ENCODE data around the gene TLL1.

TLL1 gene

GRCh38 chr4:165872461-165873297, at the start of gene TLL1:
TSS of gene TLL1 (plus strand) at chr4:165873237. CDS start at chr4:165873905, 668 bp downstream.
- no peak for DNase-seq (ENCODE audit: low read depth in 2 of 2)

- DNase-seq (ENCODE audit: low read depth in 2 of 2): no peak
Measured at GRCh38 chr4:165826166-165826565, 46.9 kb upstream of the TLL1 start.

GRCh38 chr4:165827018-165827417, 46.0 kb upstream of the TLL1 start:
- no peak for DNase-seq (ENCODE audit: low read depth in 2 of 2)

- no peak for DNase-seq (ENCODE audit: low read depth in 2 of 2)
Measured at GRCh38 chr4:165828928-165829327, 44.1 kb upstream of the TLL1 start.

- no peak for DNase-seq (ENCODE audit: low read depth in 2 of 2)
Measured at GRCh38 chr4:165834116-165834515, 38.9 kb upstream of the TLL1 start.

GRCh38 chr4:165838575-165838974, 34.5 kb upstream of the TLL1 start:
- no peak for DNase-seq (ENCODE audit: low read depth in 2 of 2)

GRCh38 chr4:165839615-165840333, 33.3 kb upstream of the TLL1 start:
- no peak for DNase-seq (ENCODE audit: low read depth in 2 of 2)

GRCh38 chr4:165842684-165843083, 30.4 kb upstream of the TLL1 start:
- DNase-seq (ENCODE audit: low read depth in 2 of 2): no peak

GRCh38 chr4:165844161-165844560, 28.9 kb upstream of the TLL1 start:
- DNase-seq (ENCODE audit: low read depth in 2 of 2): no peak

- no peak for DNase-seq (ENCODE audit: low read depth in 2 of 2)
Measured at GRCh38 chr4:165851256-165851655, 21.8 kb upstream of the TLL1 start.

GRCh38 chr4:165855191-165855590, 17.8 kb upstream of the TLL1 start:
- no peak for DNase-seq (ENCODE audit: low read depth in 2 of 2)

GRCh38 chr4:165861363-165861762, 11.7 kb upstream of the TLL1 start:
- DNase-seq (ENCODE audit: low read depth in 2 of 2): no peak

GRCh38 chr4:165864271-165864670, 8.8 kb upstream of the TLL1 start:
- DNase-seq (ENCODE audit: low read depth in 2 of 2): no peak

GRCh38 chr4:165866019-165866650, 6.9 kb upstream of the TLL1 start:
- no peak for DNase-seq (ENCODE audit: low read depth in 2 of 2)

GRCh38 chr4:165867961-165868360, 5.1 kb upstream of the TLL1 start:
- DNase-seq (ENCODE audit: low read depth in 2 of 2): no peak

- DNase-seq (ENCODE audit: low read depth in 2 of 2): no peak
Measured at GRCh38 chr4:165873298-165874071, 448 bp downstream of the TLL1 start.

- DNase-seq (ENCODE audit: low read depth in 2 of 2): no peak
Measured at GRCh38 chr4:165874072-165874790, 1.2 kb downstream of the TLL1 start.

GRCh38 chr4:165874791-165875371, 1.8 kb downstream of the TLL1 start:
- no peak for DNase-seq (ENCODE audit: low read depth in 2 of 2)

GRCh38 chr4:165875446-165875845, 2.4 kb downstream of the TLL1 start:
- no peak for DNase-seq (ENCODE audit: low read depth in 2 of 2)

- DNase-seq (ENCODE audit: low read depth in 2 of 2): no peak
Measured at GRCh38 chr4:165877286-165877685, 4.2 kb downstream of the TLL1 start.

GRCh38 chr4:165879641-165880040, 6.6 kb downstream of the TLL1 start:
- no peak for DNase-seq (ENCODE audit: low read depth in 2 of 2)
